NOMO-1 treated with dmso at 0.1 percent for 144 hours (cell line): Measurements from ENCODE around the gene INPP5A.
"Not testable (repeated sequence)": the region's sequence is repeated elsewhere in the genome, so short reads cannot be mapped to it uniquely, and the experiment has no call there.

Experiments used
- DNase-seq: peaks from one replicate; lab custom pipeline; 2025; ENCODE audit not compliant: unreplicated experiment; lab: John Stamatoyannopoulos, UW

INPP5A gene

GRCh38 chr10:132702601-132703418 is 165.2 kb downstream of the INPP5A start:
- no peak for DNase-seq

- no peak for DNase-seq
These were observed 165.9 kb downstream of the INPP5A start for GRCh38 chr10:132703419-132704007.

GRCh38 chr10:132704008-132704814 is 166.6 kb downstream of the INPP5A start:
- DNase-seq = no peak

GRCh38 chr10:132704815-132705064 is 167.2 kb downstream of the INPP5A start:
- not testable (repeated sequence) for DNase-seq

- DNase-seq = no peak
These were observed 167.6 kb downstream of the INPP5A start for GRCh38 chr10:132705173-132705572.

GRCh38 chr10:132705943-132706342 is 168.4 kb downstream of the INPP5A start:
- DNase-seq = no peak

GRCh38 chr10:132706701-132707100 is 169.1 kb downstream of the INPP5A start:
- DNase-seq = no peak

GRCh38 chr10:132707121-132707775 is 169.7 kb downstream of the INPP5A start:
- no peak for DNase-seq

GRCh38 chr10:132707776-132708171 is 170.2 kb downstream of the INPP5A start:
- DNase-seq = no peak

- DNase-seq = no peak
These were observed 170.9 kb downstream of the INPP5A start for GRCh38 chr10:132708441-132708840.

- no peak for DNase-seq
These were observed 171.3 kb downstream of the INPP5A start for GRCh38 chr10:132708936-132709335.

GRCh38 chr10:132709471-132709951 is 171.9 kb downstream of the INPP5A start:
- no peak for DNase-seq

- no peak for DNase-seq
These were observed 172.6 kb downstream of the INPP5A start for GRCh38 chr10:132710036-132710686.

- DNase-seq = no peak
These were observed 173.4 kb downstream of the INPP5A start for GRCh38 chr10:132710746-132711612.

GRCh38 chr10:132711613-132712121 is 174.1 kb downstream of the INPP5A start:
- no peak for DNase-seq

GRCh38 chr10:132712291-132712690 is 174.7 kb downstream of the INPP5A start:
- no peak for DNase-seq

GRCh38 chr10:132712743-132713142 is 175.2 kb downstream of the INPP5A start:
- DNase-seq = no peak

GRCh38 chr10:132713421-132714095 is 176.0 kb downstream of the INPP5A start:
- DNase-seq = no peak
